Panc1 (cell line): ENCODE data around the gene SELE. TPM values are rescaled to one million over a fixed set of nuclear protein-coding genes. Genes with fewer than 3 reads are reported as not detected.

Experiments used
- ATAC-seq: fragments of 200-7000 bp; cut with Tn5 transposase; 2 replicates; pipeline ENCODE4 v1.9.1; 2020; ENCODE audit warnings: mild to moderate bottlenecking, moderate library complexity
- BruUV-seq: library from RNA; stranded (reverse); fragments of 400-500 nt; replicated peaks from 2 replicates; lab custom pipeline; 2021; lab: Mats Ljungman, UMichigan
- CTCF ChIA-PET: fragments of 300-600 bp; sonication (Branson Sonifier 250); formaldehyde crosslinking; loops from one replicate; lab custom pipeline; 2022; ENCODE audit warnings: antibody characterized with exemption; lab: Charles Lee
- POLR2A ChIA-PET: fragments of 300-600 bp; sonication (Branson Sonifier 250); formaldehyde crosslinking; loops from one replicate; lab custom pipeline; 2022; ENCODE audit warnings: antibody characterized with exemption; lab: Charles Lee
- DNase-seq: peaks from one replicate; pipeline ENCODE4 v3.0.0-alpha.2; 2010; ENCODE audit warnings: low read depth, low spot score
- H3K27ac ChIP-seq: 2 replicates; pipeline ENCODE4 v1.5.1; 2011; ENCODE audit warnings: mild to moderate bottlenecking, low read length, inconsistent platforms
- H3K27me3 ChIP-seq: fragments of 200-500 bp; sonication (Bioruptor generic); 2 replicates; pipeline ENCODE4 v1.6.0; 2014; ENCODE audit warnings: low read length, inconsistent platforms; ENCODE audit not compliant: control insufficient read depth, insufficient read depth
- H3K36me3 ChIP-seq: fragments of 200-500 bp; sonication (Bioruptor generic); 2 replicates; pipeline ENCODE4 v1.5.1; 2014; ENCODE audit warnings: inconsistent platforms, mild to moderate bottlenecking, low read length, moderate library complexity; ENCODE audit not compliant: control insufficient read depth, insufficient read depth
- H3K4me1 ChIP-seq: 2 replicates; pipeline ENCODE4 v1.5.1; 2011; ENCODE audit warnings: inconsistent platforms, mild to moderate bottlenecking, low read length, moderate library complexity; ENCODE audit not compliant: control insufficient read depth, insufficient read depth
- H3K4me3 ChIP-seq, 2 experiments: 2 replicates each; pipeline ENCODE4 v1.5.1; 2011 to 2012; ENCODE audit warnings: low read depth in 2 of 2, low read length in 2 of 2, mild to moderate bottlenecking in 2 of 2, inconsistent platforms in 1 of 2, moderate library complexity in 1 of 2
- H3K9me3 ChIP-seq: fragments of 200-500 bp; sonication (Bioruptor generic); 2 replicates; pipeline ENCODE4 v1.5.1; 2014; ENCODE audit warnings: low read depth, mild to moderate bottlenecking, inconsistent platforms, low read length, moderate library complexity; ENCODE audit not compliant: control insufficient read depth, insufficient read depth
- POLR2AphosphoS5 ChIP-seq: IDR thresholded peaks from 2 replicates; pipeline ENCODE4 v1.6.1; 2012; ENCODE audit warnings: mild to moderate bottlenecking, low read depth, low read length, moderate library complexity
- SIN3A ChIP-seq: IDR thresholded peaks from 2 replicates; pipeline ENCODE4 v1.6.1; 2012; ENCODE audit warnings: low read depth, mild to moderate bottlenecking, low read length, moderate library complexity, borderline replicate concordance; ENCODE audit not compliant: insufficient read depth
- TCF7L2 ChIP-seq: IDR thresholded peaks from 2 replicates; pipeline ENCODE4 v1.6.1; 2011; ENCODE audit warnings: mild to moderate bottlenecking, low read depth, low read length, inconsistent platforms
- in situ Hi-C: cut with HindIII; loops from 2 replicates; pipeline ENCODE4 v1.10.0; 2016; ENCODE audit warnings: low sequenced_read_pairs, low pct_unique_long_range_greater_than_20kb
- intact Hi-C: fragments of 100-400 bp; cut with micrococcal nuclease; formaldehyde crosslinking; loops from one replicate; pipeline ENCODE4 v1.10.0; 2022; ENCODE audit not compliant: unreplicated experiment
- total RNA-seq: library from RNA; stranded (reverse); gene quantifications from one replicate; pipeline ENCODE4 v1.2.1, GENCODE V29; 2021; ENCODE audit not compliant: unreplicated experiment
- TF ChIP-seq, protein P1 (sequence below): fragments of 450-650 bp; IDR thresholded peaks from 2 replicates; pipeline ENCODE4 v1.5.1; 2017; ENCODE audit warnings: mild to moderate bottlenecking
- TF ChIP-seq, protein P2 (sequence below), 2 experiments: IDR thresholded peaks; 2 replicates each; pipeline ENCODE4 v1.6.1; 2011 to 2012; ENCODE audit warnings: low read depth in 2 of 2, control low read depth in 1 of 2, low read length in 1 of 2, mild to moderate bottlenecking in 1 of 2, moderate library complexity in 1 of 2; ENCODE audit not compliant: insufficient read depth in 1 of 2

The SELE gene
- total RNA-seq, 1 experiment from 2014 or later = not detected

GRCh38 chr1:169681140-169681539, 52.7 kb downstream of the SELE start:
- H3K9me3 ChIP-seq = no peaks in the 10 kb centered on the region
- H3K4me1 ChIP-seq = no peaks in the 10 kb centered on the region
- CTCF ChIA-PET = no interaction called here
- DNase-seq (no peak), ATAC-seq (no peak)
- in situ Hi-C loops = no loop called here
- no peak overlapping the region for H3K4me3 ChIP-seq
- intact Hi-C loops = no loop called here
- POLR2A ChIA-PET = interaction anchor here (0.8 kb wide), 1 partner anchor 45 kb away, joined by 3 read pairs; no protein-coding TSS in a partner anchor
- no TSS peak for BruUV-seq
- H3K27me3 ChIP-seq = peaks cover 3% of the 10 kb centered on the region; the same call in 1 of the 2 replicates
- H3K27ac ChIP-seq = no peak overlapping the region
- TF ChIP-seq SIN3A (no peak), POLR2AphosphoS5 (no peak), TCF7L2 (no peak)
- TF ChIP-seq, protein P1, sequence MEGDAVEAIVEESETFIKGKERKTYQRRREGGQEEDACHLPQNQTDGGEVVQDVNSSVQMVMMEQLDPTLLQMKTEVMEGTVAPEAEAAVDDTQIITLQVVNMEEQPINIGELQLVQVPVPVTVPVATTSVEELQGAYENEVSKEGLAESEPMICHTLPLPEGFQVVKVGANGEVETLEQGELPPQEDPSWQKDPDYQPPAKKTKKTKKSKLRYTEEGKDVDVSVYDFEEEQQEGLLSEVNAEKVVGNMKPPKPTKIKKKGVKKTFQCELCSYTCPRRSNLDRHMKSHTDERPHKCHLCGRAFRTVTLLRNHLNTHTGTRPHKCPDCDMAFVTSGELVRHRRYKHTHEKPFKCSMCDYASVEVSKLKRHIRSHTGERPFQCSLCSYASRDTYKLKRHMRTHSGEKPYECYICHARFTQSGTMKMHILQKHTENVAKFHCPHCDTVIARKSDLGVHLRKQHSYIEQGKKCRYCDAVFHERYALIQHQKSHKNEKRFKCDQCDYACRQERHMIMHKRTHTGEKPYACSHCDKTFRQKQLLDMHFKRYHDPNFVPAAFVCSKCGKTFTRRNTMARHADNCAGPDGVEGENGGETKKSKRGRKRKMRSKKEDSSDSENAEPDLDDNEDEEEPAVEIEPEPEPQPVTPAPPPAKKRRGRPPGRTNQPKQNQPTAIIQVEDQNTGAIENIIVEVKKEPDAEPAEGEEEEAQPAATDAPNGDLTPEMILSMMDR = no peak
- TF ChIP-seq, protein P2, sequence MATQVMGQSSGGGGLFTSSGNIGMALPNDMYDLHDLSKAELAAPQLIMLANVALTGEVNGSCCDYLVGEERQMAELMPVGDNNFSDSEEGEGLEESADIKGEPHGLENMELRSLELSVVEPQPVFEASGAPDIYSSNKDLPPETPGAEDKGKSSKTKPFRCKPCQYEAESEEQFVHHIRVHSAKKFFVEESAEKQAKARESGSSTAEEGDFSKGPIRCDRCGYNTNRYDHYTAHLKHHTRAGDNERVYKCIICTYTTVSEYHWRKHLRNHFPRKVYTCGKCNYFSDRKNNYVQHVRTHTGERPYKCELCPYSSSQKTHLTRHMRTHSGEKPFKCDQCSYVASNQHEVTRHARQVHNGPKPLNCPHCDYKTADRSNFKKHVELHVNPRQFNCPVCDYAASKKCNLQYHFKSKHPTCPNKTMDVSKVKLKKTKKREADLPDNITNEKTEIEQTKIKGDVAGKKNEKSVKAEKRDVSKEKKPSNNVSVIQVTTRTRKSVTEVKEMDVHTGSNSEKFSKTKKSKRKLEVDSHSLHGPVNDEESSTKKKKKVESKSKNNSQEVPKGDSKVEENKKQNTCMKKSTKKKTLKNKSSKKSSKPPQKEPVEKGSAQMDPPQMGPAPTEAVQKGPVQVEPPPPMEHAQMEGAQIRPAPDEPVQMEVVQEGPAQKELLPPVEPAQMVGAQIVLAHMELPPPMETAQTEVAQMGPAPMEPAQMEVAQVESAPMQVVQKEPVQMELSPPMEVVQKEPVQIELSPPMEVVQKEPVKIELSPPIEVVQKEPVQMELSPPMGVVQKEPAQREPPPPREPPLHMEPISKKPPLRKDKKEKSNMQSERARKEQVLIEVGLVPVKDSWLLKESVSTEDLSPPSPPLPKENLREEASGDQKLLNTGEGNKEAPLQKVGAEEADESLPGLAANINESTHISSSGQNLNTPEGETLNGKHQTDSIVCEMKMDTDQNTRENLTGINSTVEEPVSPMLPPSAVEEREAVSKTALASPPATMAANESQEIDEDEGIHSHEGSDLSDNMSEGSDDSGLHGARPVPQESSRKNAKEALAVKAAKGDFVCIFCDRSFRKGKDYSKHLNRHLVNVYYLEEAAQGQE (IDR thresholded peaks at IDR 0.05; ENCODE audit: insufficient read depth in 1 of 2, low read depth in 2 of 2, low read length in 1 of 2) = no peak
- no peaks in the 10 kb centered on the region for H3K36me3 ChIP-seq

GRCh38 chr1:169680377-169681019, 53.4 kb downstream of the SELE start:
- POLR2A ChIA-PET = interaction anchor here (0.8 kb wide), 1 partner anchor 45 kb away, joined by 3 read pairs; no protein-coding TSS in a partner anchor
- no TSS peak for BruUV-seq
- ATAC-seq (no peak), DNase-seq (no peak)
- H3K27me3 ChIP-seq = peaks cover 3% of the 10 kb centered on the region; the same call in 1 of the 2 replicates
- H3K27ac ChIP-seq = no peak overlapping the region
- intact Hi-C loops = no loop called here
- in situ Hi-C loops = no loop called here
- no peaks in the 10 kb centered on the region for H3K4me1 ChIP-seq
- H3K4me3 ChIP-seq = no peak overlapping the region
- H3K36me3 ChIP-seq = no peaks in the 10 kb centered on the region
- no peaks in the 10 kb centered on the region for H3K9me3 ChIP-seq
- no peak for TF ChIP-seq POLR2AphosphoS5
- no peak for TF ChIP-seq SIN3A
- TF ChIP-seq, protein P2 (IDR thresholded peaks at IDR 0.05; ENCODE audit: insufficient read depth in 1 of 2, low read depth in 2 of 2, low read length in 1 of 2) = no peak
- TF ChIP-seq, protein P1 = no peak
- TF ChIP-seq TCF7L2 = no peak
- CTCF ChIA-PET = no interaction called here
